ENCODE results near the gene POU2F1. TPM values are rescaled to one million over a fixed set of nuclear protein-coding genes. Genes with fewer than 3 reads are reported as not detected.

Gene POU2F1
- total RNA-seq, 1 donor from 2014 or later, result 7.2 TPM

- no peak for TF ChIP-seq CTCF (conservative IDR thresholded peaks at IDR 0.05; ENCODE audit: low read depth, low read length)
- no peak overlapping the region for H3K4me3 ChIP-seq (ENCODE audit: low read depth, low read length)
- DNase-seq (ENCODE audit: low read depth), result no peak
Measured at GRCh38 chr1:167210966-167211674, 9.6 kb upstream of the POU2F1 start.

- no peak for DNase-seq (ENCODE audit: low read depth)
- TF ChIP-seq CTCF (conservative IDR thresholded peaks at IDR 0.05; ENCODE audit: low read depth, low read length), result no peak
- H3K4me3 ChIP-seq (ENCODE audit: low read depth, low read length), result no peak overlapping the region
Measured at GRCh38 chr1:167212025-167212424, 8.7 kb upstream of the POU2F1 start.

DNA sequence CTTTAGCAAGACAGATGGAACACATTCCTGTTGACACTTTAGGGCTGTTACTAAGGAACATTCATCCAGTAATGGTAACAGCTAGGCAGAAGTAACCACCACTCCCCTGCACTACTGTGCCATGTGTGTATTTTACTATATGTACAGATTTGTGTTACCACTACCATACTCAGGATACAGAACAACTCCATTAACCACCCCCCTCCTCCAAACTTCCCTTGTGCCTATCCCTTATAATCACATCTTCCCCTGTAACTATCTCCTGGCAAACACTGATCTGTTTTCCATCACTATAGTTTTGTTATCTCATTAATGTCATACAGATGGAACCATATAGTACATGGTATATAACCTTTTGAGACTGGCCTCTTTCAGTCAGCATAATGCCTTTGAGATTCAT is 3.9 kb upstream of the POU2F1 start:
- no peak for DNase-seq (ENCODE audit: low read depth)
- TF ChIP-seq CTCF (conservative IDR thresholded peaks at IDR 0.05; ENCODE audit: low read depth, low read length), result no peak
- H3K4me3 ChIP-seq (ENCODE audit: low read depth, low read length), result no peak overlapping the region

- TF ChIP-seq CTCF (conservative IDR thresholded peaks at IDR 0.05; ENCODE audit: low read depth, low read length), result no peak
- no peak for DNase-seq (ENCODE audit: low read depth)
- H3K4me3 ChIP-seq (ENCODE audit: low read depth, low read length), result peak overlapping the region; percentile 92
Measured at GRCh38 chr1:167219194-167219593, 1.5 kb upstream of the POU2F1 start.

DNA sequence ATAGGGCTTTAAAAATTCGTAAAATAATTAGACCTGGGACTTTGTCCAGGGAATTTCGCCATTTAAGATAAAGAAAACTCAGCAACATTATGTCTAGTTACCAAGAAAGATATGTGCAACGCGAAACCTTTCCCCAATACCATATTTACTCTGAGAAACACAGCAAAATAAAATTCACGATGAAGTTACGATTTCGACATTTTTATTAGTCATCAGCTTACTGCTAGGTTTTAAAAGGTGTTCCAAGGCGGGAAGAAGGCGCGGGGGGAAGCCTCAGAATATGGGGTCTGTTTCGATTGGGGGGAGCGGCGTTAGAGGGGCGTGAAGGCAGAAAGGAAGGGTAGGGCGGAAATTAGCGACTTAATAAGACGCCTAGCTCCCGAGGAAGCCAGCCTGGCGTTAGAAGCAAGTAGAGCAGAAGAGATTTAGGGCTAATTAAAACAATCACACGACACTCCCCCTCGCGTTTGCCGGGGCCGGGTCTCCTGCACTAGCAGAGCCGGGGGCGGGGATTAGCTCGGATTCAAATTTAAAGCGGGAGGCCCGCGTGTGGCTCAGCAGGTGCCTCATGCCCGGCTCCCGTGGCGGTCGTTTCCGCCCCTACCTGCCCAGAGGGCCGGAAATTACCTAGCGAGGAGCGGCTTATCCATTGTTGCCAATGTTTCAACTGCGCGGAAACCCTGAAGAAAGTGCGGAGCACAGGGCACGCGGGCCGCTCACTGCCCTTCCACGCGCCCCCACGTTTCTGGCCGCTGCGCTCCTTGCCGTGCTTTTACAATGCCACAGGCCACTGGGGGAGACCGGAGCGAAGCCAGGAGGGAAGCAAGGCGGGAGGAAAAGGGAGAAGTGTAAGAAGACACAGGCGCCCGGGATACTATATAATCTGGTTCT is 795 bp upstream of the POU2F1 start:
- TF ChIP-seq CTCF (conservative IDR thresholded peaks at IDR 0.05; ENCODE audit: low read depth, low read length), result no peak
- no peak for DNase-seq (ENCODE audit: low read depth)

GRCh38 chr1:167221126-167221737 is 546 bp downstream of the POU2F1 start:
- no peak for TF ChIP-seq CTCF (conservative IDR thresholded peaks at IDR 0.05; ENCODE audit: low read depth, low read length)
- H3K4me3 ChIP-seq (ENCODE audit: low read depth, low read length), result peak overlapping the region; percentile 80
- DNase-seq (ENCODE audit: low read depth), result no peak

More for the DNA sequence above, 795 bp upstream of the POU2F1 start:
- H3K4me3 ChIP-seq (ENCODE audit: low read depth, low read length), result peak overlapping the region; percentile 92
